Measurements from ENCODE around the gene PLEKHM2.
"Not testable (repeated sequence)": the region's sequence is repeated elsewhere in the genome, so short reads cannot be mapped to it uniquely, and the experiment has no call there.

PLEKHM2 gene

DNA sequence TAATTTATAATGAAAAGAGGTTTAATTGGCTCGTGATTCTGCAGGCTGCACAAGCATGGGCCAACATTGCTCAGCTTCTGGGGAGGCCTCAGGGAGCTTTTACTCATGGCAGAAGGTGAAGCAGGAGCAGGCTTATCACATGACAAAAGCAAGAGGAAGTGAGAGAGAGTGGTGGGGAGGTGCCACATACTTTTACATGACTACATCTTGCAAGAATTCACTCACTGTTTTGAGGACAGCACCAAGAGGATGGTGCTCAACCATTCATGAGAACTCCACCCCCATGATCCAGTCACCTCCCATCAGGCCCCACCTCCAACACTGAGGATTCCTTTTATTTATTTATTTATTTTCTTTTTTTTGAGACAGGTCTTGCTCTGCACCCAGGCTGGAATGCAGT, 5.5 kb upstream of the PLEKHM2 start:
- no peak for DNase-seq

DNA sequence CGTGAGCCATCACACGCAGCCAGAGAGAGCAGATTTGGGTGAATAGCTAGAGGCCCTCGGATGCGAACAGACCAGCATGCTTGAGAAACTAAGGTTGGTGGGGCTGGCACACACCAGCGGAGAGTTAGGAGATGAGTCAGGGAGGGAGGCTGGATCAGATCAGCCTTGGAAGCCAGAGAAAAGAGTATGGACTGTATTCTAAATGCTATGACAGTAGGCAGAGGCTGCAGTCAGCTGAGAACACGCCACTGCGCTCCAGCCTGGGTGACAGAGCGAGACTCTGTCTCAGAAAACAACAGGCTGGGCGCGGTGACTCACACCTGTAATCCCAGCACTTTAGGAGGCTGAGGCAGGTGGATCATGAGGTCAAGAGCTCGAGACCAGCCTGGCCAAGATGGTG, 4.0 kb upstream of the PLEKHM2 start:
- no peak for DNase-seq

DNA sequence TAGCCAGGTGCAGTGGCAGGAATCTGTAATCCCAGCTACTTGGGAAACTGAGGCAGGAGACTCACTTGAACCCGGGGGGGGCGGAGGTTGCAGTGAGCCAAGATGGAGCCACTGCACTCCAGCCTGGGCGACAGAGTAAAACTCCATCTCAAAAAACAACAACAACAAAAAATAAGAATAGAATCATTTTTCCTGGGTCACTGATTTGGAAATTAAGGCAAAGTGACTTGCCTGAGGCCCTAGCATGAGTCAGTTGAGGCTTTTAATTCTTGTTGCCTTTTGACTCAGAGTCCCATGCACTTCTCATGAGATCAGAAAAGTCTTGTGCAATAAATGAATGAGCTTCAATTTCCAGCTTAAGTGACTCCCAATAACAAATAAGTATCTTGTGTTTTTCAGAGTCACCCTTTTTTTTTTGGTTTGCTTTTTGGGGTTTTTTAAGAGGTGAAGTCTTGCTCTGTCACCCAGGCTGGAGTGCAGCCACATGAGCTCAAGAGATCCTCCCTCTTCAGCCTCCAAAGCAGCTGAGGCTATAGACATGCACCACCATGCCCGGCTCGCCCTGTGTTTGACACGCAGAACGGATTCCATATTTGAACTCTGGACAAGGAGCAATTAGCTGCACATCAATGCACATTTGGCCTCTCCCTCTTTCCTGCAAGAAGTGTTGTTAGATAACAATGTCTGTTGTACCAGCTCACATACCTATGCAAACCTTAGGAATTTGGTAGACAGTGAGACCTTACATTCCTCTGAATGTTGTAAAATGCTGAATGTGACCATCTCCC, 3.4 kb upstream of the PLEKHM2 start:
- no peak for DNase-seq

DNA sequence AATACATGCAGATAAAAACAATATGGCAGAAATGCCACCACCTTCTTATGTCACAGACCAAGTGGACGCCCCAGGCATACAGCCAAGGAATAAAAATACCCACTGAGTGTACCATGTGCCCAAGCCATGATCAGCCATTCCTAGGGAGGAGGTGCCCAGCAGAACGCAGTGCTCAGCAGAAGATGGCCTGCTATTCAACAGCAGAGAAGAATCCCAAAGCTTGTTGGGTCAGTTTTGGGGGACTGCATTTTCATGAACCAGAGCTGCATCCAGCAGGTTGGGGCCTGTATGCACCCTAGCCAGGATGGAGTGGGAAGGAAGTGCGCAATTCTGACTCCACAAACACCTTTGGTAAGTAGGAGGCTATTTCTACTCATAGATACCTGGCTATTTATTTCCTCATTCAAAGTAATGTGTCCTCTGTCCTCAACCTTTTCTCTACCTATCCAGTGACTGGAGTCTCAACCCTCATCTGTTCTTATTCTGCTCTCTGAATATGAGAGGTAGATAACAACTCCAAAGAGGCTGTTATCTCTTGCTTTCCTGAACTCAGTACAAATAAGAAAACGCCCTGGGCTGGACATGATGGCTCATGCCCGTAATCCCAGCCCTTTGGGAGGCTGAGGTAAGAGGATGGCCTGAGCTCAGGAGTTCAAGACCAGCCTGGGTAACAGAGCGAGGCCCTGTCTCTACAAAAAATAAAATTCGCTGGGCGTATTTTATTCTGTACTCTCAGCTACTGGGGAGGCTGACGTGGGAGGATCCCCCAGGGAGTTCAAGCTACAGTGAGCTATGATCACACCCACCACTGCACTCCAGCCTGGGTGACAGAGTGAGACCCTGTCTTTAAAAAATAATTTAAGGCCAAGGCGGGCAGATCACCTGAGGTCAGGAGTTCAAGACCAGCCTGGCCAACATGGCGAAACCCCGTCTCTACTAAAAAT, 2.5 kb upstream of the PLEKHM2 start:
- no peak for DNase-seq

DNA sequence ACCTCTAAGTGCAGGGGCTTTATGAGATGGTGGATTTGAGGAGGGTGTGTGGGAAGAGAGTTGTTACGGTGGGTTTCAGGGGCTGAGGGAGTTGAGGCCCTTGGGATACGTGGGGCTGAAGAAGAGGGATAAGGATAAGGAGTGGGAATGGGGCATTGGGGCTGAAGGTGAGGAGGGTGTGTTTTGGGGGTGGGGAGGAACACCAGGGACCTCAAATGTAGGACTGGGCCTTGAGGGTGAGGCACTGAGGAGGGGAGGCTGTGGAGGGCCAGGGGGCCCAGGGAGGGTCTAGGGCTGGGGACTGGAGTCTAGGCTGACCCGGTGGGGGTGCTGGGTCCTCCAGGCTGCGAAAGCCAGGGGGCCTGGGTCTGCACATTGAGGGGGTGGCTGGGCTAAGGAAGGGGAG, 1.2 kb upstream of the PLEKHM2 start:
- DNase-seq = no peak

GRCh38 chr1:15683345-15684039, 628 bp upstream of the PLEKHM2 start:
- DNase-seq = no peak

DNA sequence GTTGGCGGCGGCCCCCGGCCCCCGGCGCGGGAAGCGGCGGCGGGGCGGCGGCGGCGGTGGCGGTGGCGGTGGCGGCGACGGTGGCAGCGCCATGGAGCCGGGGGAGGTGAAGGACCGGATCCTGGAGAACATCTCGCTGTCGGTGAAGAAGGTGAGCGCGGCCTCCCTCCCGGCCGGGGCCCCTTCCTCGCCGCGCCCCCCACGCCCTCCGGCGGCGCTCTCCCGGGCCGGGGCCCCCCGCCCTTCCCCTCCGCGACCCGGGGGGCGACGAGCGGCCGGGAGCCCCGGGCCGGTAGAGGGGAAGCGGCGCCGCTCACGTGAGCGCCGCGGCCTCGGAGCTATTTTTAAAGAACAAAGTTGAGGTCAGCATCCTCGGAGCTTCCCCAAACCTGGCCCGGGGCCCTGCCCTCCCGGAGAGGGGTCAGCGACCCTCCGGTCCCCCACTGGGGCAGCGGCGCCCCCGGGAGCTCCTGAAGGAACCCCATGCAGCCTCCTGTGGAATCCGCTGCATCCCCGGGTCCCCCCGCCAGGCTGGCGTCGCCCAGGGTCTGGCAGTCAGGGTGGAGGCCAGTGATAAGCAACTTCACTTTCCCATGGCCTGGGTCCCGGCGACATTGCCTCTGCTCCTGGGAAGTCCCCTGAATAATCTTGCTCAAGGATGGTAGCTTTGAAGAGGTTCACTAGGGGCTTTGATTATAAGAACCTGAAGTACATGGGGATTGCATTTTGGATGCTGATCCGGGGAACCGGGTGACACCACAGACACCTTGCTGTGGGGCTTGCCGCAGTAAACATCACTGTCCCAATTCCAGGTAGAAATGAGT, 560 bp downstream of the PLEKHM2 start:
- DNase-seq = peak; percentile 23

GRCh38 chr1:15685820-15686219, 1.7 kb downstream of the PLEKHM2 start:
- DNase-seq = no peak

DNA sequence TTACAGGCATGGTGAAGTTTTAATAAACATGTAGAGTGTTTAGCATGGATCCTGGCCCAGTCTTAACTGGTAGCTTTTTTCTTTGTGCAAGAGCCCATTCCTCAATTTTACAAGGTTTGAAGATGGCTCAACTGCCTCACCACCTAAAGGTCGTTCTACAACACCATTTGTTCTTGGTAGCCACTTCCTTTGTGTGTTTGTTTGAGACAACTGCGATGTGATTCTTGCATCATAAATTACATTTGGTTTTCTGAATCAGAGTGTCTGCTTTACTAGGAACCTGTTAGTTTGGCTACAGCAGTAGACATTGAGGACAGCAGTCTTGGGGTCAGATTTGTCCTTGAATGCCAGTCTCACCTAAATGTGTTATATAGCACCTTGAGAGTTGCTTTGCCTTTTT, 3.3 kb downstream of the PLEKHM2 start:
- DNase-seq = no peak

DNA sequence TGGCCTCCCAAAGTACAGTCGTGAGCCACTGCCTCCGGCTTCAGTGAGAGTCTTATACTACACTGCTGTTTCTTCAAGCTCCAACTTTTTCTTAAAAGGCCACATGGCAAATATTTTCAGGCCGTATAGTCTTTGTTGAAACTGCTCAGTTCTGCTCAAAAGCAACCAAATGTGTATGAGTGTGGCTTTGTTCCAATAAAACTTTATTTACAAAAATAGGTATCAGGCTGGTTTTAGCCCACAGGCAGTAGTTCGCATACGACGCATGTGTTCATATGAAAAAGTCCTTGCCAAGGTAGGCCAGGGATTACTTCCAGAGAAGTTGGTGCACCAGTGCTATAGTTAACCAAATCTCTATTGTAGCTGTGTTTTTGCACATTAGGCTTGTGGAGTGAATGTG, 6.2 kb downstream of the PLEKHM2 start:
- DNase-seq = no peak

- DNase-seq = no peak
These were observed 7.4 kb downstream of the PLEKHM2 start for GRCh38 chr1:15691434-15692032.

- DNase-seq = no peak
These were observed 8.1 kb downstream of the PLEKHM2 start for GRCh38 chr1:15692121-15692682.

GRCh38 chr1:15693371-15693770, 9.3 kb downstream of the PLEKHM2 start:
- no peak for DNase-seq

- DNase-seq = peak; percentile 11
These were observed 12.9 kb downstream of the PLEKHM2 start for GRCh38 chr1:15696956-15697521.

DNA sequence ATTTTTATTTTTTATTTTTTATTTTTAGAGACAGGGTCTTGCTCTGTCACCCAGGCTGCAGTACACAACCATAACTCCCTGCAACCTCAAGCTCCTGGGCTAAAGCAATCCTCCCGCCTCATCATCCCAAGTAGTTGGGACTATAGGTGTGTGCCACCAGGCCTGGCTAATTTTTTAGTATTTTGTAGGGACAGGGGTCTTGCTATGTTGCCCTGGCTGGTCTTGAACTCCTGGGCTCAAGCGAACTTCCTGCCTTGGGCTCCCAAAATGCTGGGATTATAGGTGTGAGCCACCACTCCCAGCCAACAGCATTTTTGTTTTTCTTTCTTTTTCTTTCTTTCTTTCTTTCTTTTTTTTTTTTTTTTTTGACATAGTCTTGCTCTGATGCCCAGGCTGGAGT, 14.1 kb downstream of the PLEKHM2 start:
- DNase-seq = no peak

DNA sequence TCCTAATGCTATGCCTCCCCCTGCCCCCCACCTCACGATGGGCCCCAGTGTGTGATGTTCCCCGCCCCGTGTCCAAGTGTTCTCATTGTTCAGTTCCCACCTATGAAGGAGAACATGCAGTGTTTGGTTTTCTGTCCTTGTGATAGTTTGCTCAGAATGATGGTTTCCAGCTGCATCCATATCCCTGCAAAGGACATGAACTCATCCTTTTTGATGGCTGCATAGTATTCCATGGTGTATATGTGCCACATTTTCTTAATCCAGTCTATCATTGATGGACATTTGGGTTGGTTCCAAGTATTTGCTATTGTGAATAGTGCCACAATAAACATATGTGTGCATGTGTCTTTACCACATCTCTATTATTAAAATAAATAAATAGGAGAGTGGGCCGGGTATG, 15.2 kb downstream of the PLEKHM2 start:
- not testable (repeated sequence) for DNase-seq

- DNase-seq = no peak
These were observed 16.4 kb downstream of the PLEKHM2 start for GRCh38 chr1:15700508-15700907.

- no peak for DNase-seq
These were observed 17.7 kb downstream of the PLEKHM2 start for GRCh38 chr1:15701784-15702183.

GRCh38 chr1:15702722-15703550, 18.8 kb downstream of the PLEKHM2 start:
- no peak for DNase-seq

GRCh38 chr1:15703562-15703961, 19.4 kb downstream of the PLEKHM2 start:
- no peak for DNase-seq
